H9 (cell line): ENCODE measurements around the gene PHLDA2. TPM values are rescaled to one million over a fixed set of nuclear protein-coding genes. Genes with fewer than 3 reads are reported as not detected.

Experiments used
- DNase-seq: peaks from one replicate; pipeline ENCODE4 v3.0.0-alpha.2; 2017
- H2AFZ ChIP-seq: one replicate; pipeline ENCODE4 v1.6.1; 2013; ENCODE audit warnings: mild to moderate bottlenecking, low read length, control low read depth, moderate library complexity
- H2AK5ac ChIP-seq: 2 replicates; pipeline ENCODE4 v1.6.1; 2013; ENCODE audit warnings: low read length, control low read depth, mixed read lengths; ENCODE audit not compliant: insufficient read length
- H2BK120ac ChIP-seq: one replicate; pipeline ENCODE4 v1.6.1; 2013; ENCODE audit warnings: low read depth, mild to moderate bottlenecking, low read length, control low read depth, inconsistent platforms; ENCODE audit not compliant: poor library complexity, severe bottlenecking
- H2BK12ac ChIP-seq: 2 replicates; pipeline ENCODE4 v1.6.1; 2013; ENCODE audit warnings: low read length, control low read depth, mixed read lengths, low read depth; ENCODE audit not compliant: insufficient read length
- H2BK15ac ChIP-seq: 2 replicates; pipeline ENCODE4 v1.6.1; 2013; ENCODE audit warnings: low read depth, low read length, control low read depth
- H2BK20ac ChIP-seq: one replicate; pipeline ENCODE4 v1.6.1; 2013; ENCODE audit warnings: low read depth, mild to moderate bottlenecking, low read length, control low read depth, inconsistent platforms; ENCODE audit not compliant: poor library complexity, severe bottlenecking
- H2BK5ac ChIP-seq: 2 replicates; pipeline ENCODE4 v1.6.1; 2013; ENCODE audit warnings: low read length, control low read depth, mixed read lengths; ENCODE audit not compliant: insufficient read length
- H3K14ac ChIP-seq: 2 replicates; pipeline ENCODE4 v1.6.1; 2013; ENCODE audit warnings: low read length, control low read depth; ENCODE audit not compliant: insufficient read depth
- H3K18ac ChIP-seq: 2 replicates; pipeline ENCODE4 v1.6.1; 2013; ENCODE audit warnings: low read depth, mild to moderate bottlenecking, mixed read lengths, low read length, control low read depth; ENCODE audit not compliant: insufficient read length
- H3K23ac ChIP-seq: 2 replicates; pipeline ENCODE4 v1.6.1; 2013; ENCODE audit warnings: low read length, control low read depth, mixed read lengths, low read depth; ENCODE audit not compliant: insufficient read length
- H3K23me2 ChIP-seq: 2 replicates; pipeline ENCODE4 v1.6.1; 2013; ENCODE audit warnings: low read depth, mild to moderate bottlenecking, mixed read lengths, low read length, control low read depth; ENCODE audit not compliant: insufficient read length, poor library complexity, severe bottlenecking
- H3K27ac ChIP-seq: 2 replicates; pipeline ENCODE4 v1.5.1; 2013; ENCODE audit warnings: low read length, control low read depth, mixed read lengths, low read depth; ENCODE audit not compliant: insufficient read length
- H3K27me3 ChIP-seq: 2 replicates; pipeline ENCODE4 v1.6.1; 2013; ENCODE audit warnings: low read length, control low read depth, inconsistent platforms; ENCODE audit not compliant: insufficient read depth
- H3K4ac ChIP-seq: 2 replicates; pipeline ENCODE4 v1.6.1; 2013; ENCODE audit warnings: low read depth, mild to moderate bottlenecking, control low read depth, inconsistent platforms, low read length, moderate library complexity
- H3K4me1 ChIP-seq: 2 replicates; pipeline ENCODE4 v1.6.1; 2013; ENCODE audit warnings: low read length, control low read depth, inconsistent platforms; ENCODE audit not compliant: insufficient read depth
- H3K4me2 ChIP-seq: 2 replicates; pipeline ENCODE4 v1.6.1; 2013; ENCODE audit warnings: low read length, control low read depth, mixed read lengths; ENCODE audit not compliant: insufficient read length, insufficient read depth
- H3K56ac ChIP-seq: 2 replicates; pipeline ENCODE4 v1.6.1; 2013; ENCODE audit warnings: low read depth, mild to moderate bottlenecking, mixed read lengths, low read length, control low read depth; ENCODE audit not compliant: insufficient read length
- H3K79me1 ChIP-seq: 2 replicates; pipeline ENCODE4 v1.6.1; 2013; ENCODE audit warnings: low read depth, mild to moderate bottlenecking, moderate library complexity, low read length, control low read depth, inconsistent platforms; ENCODE audit not compliant: insufficient read depth, poor library complexity, severe bottlenecking
- H3K79me2 ChIP-seq: 2 replicates; pipeline ENCODE4 v1.6.1; 2013; ENCODE audit warnings: low read length, control low read depth, inconsistent platforms; ENCODE audit not compliant: insufficient read depth
- H3K9ac ChIP-seq: 2 replicates; pipeline ENCODE4 v1.6.1; 2013; ENCODE audit warnings: low read length, control low read depth, mixed read lengths; ENCODE audit not compliant: insufficient read length; ENCODE audit errors: extremely low read depth
- H3K9me3 ChIP-seq: one replicate; pipeline ENCODE4 v1.6.1; 2013; ENCODE audit warnings: low read depth, low read length, inconsistent platforms; ENCODE audit not compliant: control insufficient read depth
- H3T11ph ChIP-seq: one replicate; pipeline ENCODE4 v1.6.1; 2013; ENCODE audit warnings: mild to moderate bottlenecking, low read length, control low read depth, inconsistent platforms
- H4K20me1 ChIP-seq: one replicate; pipeline ENCODE4 v1.6.1; 2013; ENCODE audit not compliant: control insufficient read depth, insufficient read length, insufficient read depth
- H4K5ac ChIP-seq: 2 replicates; pipeline ENCODE4 v1.6.1; 2013; ENCODE audit warnings: low read depth, mild to moderate bottlenecking, mixed read lengths, low read length, control low read depth; ENCODE audit not compliant: insufficient read length
- H4K8ac ChIP-seq: replicated peaks from 2 replicates; pipeline ENCODE4 v1.6.1; 2013; ENCODE audit warnings: low read length, control low read depth, mixed read lengths, low read depth; ENCODE audit not compliant: insufficient read length
- H4K91ac ChIP-seq: 2 replicates; pipeline ENCODE4 v1.6.1; 2013; ENCODE audit warnings: low read depth, mild to moderate bottlenecking, moderate library complexity, mixed read lengths, low read length, control low read depth; ENCODE audit not compliant: insufficient read length
- H3K27ac Mint-ChIP-seq, 3 experiments: 2 replicates in 2 of 3; 3 replicates in 1 of 3; pipeline ENCODE4 v1.8.0; 2020 to 2021; ENCODE audit warnings: mixed read lengths in 3 of 3, mild to moderate bottlenecking in 1 of 3, moderate library complexity in 1 of 3
- H3K27me3 Mint-ChIP-seq: 2 replicates; pipeline ENCODE4 v1.8.0; 2021; ENCODE audit warnings: low read depth, mild to moderate bottlenecking, moderate library complexity, mixed read lengths
- H3K36me3 Mint-ChIP-seq, 3 experiments: 2 replicates in 2 of 3; 3 replicates in 1 of 3; pipeline ENCODE4 v1.8.0; 2020 to 2021; ENCODE audit warnings: low read depth in 3 of 3, mixed read lengths in 3 of 3; ENCODE audit not compliant: insufficient read depth in 1 of 3
- H3K4me1 Mint-ChIP-seq, 2 experiments: 2 replicates each; pipeline ENCODE4 v1.8.0; 2020; ENCODE audit warnings: mixed read lengths in 2 of 2
- H3K4me3 Mint-ChIP-seq, 2 experiments: 2 replicates in 1 of 2; 3 replicates in 1 of 2; pipeline ENCODE4 v1.8.0; 2020 to 2021; ENCODE audit warnings: mild to moderate bottlenecking in 2 of 2, mixed read lengths in 2 of 2, moderate library complexity in 1 of 2
- H3K9me3 Mint-ChIP-seq, 2 experiments: 2 replicates in 1 of 2; 3 replicates in 1 of 2; pipeline ENCODE4 v1.8.0; 2020; ENCODE audit warnings: mild to moderate bottlenecking in 2 of 2, mixed read lengths in 2 of 2, moderate library complexity in 1 of 2
- CTCF ChIP-seq: fragments of 200-600 bp; sonication (generic); conservative IDR thresholded peaks from 3 replicates; pipeline ENCODE4 v1.8.0; 2021; ENCODE audit warnings: antibody characterized with exemption, mild to moderate bottlenecking
- WGBS: extraction: QIAGEN DNeasy Blood & Tissue Kit; methylation state at CpG from one replicate; pipeline ENCODE4 v1.1.7; 2013; ENCODE audit warnings: missing lambda C conversion rate, low lambda C conversion rate, mixed read lengths; ENCODE audit not compliant: insufficient read length; ENCODE audit errors: extremely low coverage; 5-methylcytosine and 5-hydroxymethylcytosine counted together
- total RNA-seq: library from RNA; stranded (reverse); gene quantifications from 2 replicates; pipeline ENCODE4 v1.2.1, GENCODE V29; 2021

Gene PHLDA2
- total RNA-seq, 1 experiment from 2014 or later: 42.8 TPM

GRCh38 chr11:2878782-2879181 lies 50.4 kb downstream of the PHLDA2 start:
- Histone ChIP-seq H3K27ac (no peak overlapping the region), H3K56ac (no peak overlapping the region), H3K4me2 (no peak overlapping the region), H4K5ac (no peak overlapping the region), H2BK12ac (no peak overlapping the region), H3K27me3 (peaks cover 11% of the 10 kb centered on the region), H2BK15ac (no peak overlapping the region), H2AK5ac (no peak overlapping the region), H4K8ac (no peak overlapping the region), H3K79me2 (no peaks in the 10 kb centered on the region), H3K4ac (no peak overlapping the region), H3K9me3 (no peaks in the 10 kb centered on the region), H2BK120ac (no peak overlapping the region), H2BK20ac (no peak overlapping the region), H3K79me1 (no peaks in the 10 kb centered on the region), H3K9ac (no peak overlapping the region), H3K18ac (no peak overlapping the region), H3T11ph (no peak overlapping the region), H3K4me1 (no peaks in the 10 kb centered on the region; the same call in 1 of the 2 replicates), H4K20me1 (no peaks in the 10 kb centered on the region), H4K91ac (no peak overlapping the region), H3K23me2 (no peaks in the 10 kb centered on the region), H3K14ac (no peak overlapping the region), H3K23ac (no peak overlapping the region), H2BK5ac (no peak overlapping the region), H2AFZ (no peak overlapping the region)
- TF ChIP-seq CTCF: no peak
- H3K27me3 Mint-ChIP-seq: peaks cover 100% of the 10 kb centered on the region
- no peak for DNase-seq
- WGBS: no CpG with 5 or more reads among the region's 8 CpGs
- H3K4me3 Mint-ChIP-seq: no peak overlapping the region
- H3K9me3 Mint-ChIP-seq: peaks cover 7 to 17% of the 10 kb centered on the region in 2 experiments
- peaks cover 13% of the 10 kb centered on the region in 2 experiments for H3K4me1 Mint-ChIP-seq
- H3K27ac Mint-ChIP-seq: no peak overlapping the region
- peaks cover 4 to 9% (median 6%) of the 10 kb centered on the region in 3 experiments; a peak in 5 of 7 replicates for H3K36me3 Mint-ChIP-seq

Other genes starting within 250 kb of the PHLDA2 start
- gene KCNQ1OT1, start 229.4 kb downstream of the PHLDA2 start, total RNA-seq: 0.88 and 1.2 TPM in 2 replicates
- 15.4 and 17.8 TPM in 2 replicates for gene CDKN1C, start 43.6 kb downstream of the PHLDA2 start, total RNA-seq
- gene NAP1L4, start 62.9 kb upstream of the PHLDA2 start, total RNA-seq: 212 and 217 TPM in 2 replicates
- gene CARS1, start 128.0 kb upstream of the PHLDA2 start, total RNA-seq: 82.5 and 92.3 TPM in 2 replicates
- gene OSBPL5, start 235.9 kb upstream of the PHLDA2 start, total RNA-seq: 11.1 and 16.1 TPM in 2 replicates